Adrenal gland (tissue), 12 donors: ENCODE data around the gene RAPGEF4. TPM values are rescaled to one million over a fixed set of nuclear protein-coding genes. Genes with fewer than 3 reads are reported as not detected.

ENCODE experiments used
- DNase-seq, 7 donors: peaks; one replicate each; pipeline ENCODE4 v3.0.0-alpha.2; 2019 to 2020
- H3K27ac ChIP-seq, 5 donors: fragments of 200-600 bp; sonication (generic) in 4 of 5; 1 replicate in 3 of 5; 2 replicates in 2 of 5; pipeline versions ENCODE4 v1.5.1 to v1.8.0; 2016 to 2020; ENCODE audit warnings: mild to moderate bottlenecking in 1 of 5
- H3K27me3 ChIP-seq: fragments of 200-600 bp; 2 replicates; pipeline ENCODE4 v1.8.0; 2021
- H3K36me3 ChIP-seq, 2 donors: fragments of 200-600 bp; replicated peaks in 1 of 2; 1 replicate in 1 of 2; 2 replicates in 1 of 2; pipeline versions ENCODE4 v1.5.1 to v1.8.0; 2018 to 2022
- H3K4me1 ChIP-seq, 2 donors: fragments of 200-600 bp; replicated peaks in 1 of 2; 1 replicate in 1 of 2; 2 replicates in 1 of 2; pipeline versions ENCODE4 v1.5.1 to v1.8.0; 2018 to 2021
- H3K4me3 ChIP-seq, 4 donors: fragments of 200-600 bp; sonication (generic) in 3 of 4; one replicate each; pipeline ENCODE4 v1.5.1; 2016 to 2018
- H3K9me3 ChIP-seq, 3 donors: fragments of 200-600 bp; sonication (generic) in 1 of 3; replicated peaks in 1 of 3; 1 replicate in 2 of 3; 2 replicates in 1 of 3; pipeline versions ENCODE4 v1.5.1 to v1.8.0; 2016 to 2021
- POLR2A ChIP-seq, 2 donors: fragments of 450-650 bp; IDR thresholded peaks; one replicate each; pipeline ENCODE4 v1.6.1; 2017; ENCODE audit warnings: antibody characterized with exemption in 2 of 2, mild to moderate bottlenecking in 2 of 2, moderate library complexity in 1 of 2
- WGBS, 4 donors: extraction: QIAGEN DNeasy Blood & Tissue Kit in 2 of 4; methylation state at CpG; one replicate each; pipeline versions ENCODE4 v1.1.5 to v1.1.7; 2013 to 2017; 5-methylcytosine and 5-hydroxymethylcytosine counted together
- intact Hi-C, 2 donors: fragments of 100-400 bp; cut with DNase I; formaldehyde crosslinking; loops; one replicate each; pipeline versions ENCODE4 v1.14.1 to v1.15.0; 2022 to 2023
- polyA plus RNA-seq, 3 donors: library from polyadenylated mRNA; stranded (reverse); fragments of 200-250 nt in 2 of 3; fragments of 350-450 nt in 1 of 3; fragmentation: Illumina TruSeq in 1 of 3; extraction: RNeasy Lipid Tissue Mini Kit (QIAGEN cat#74804) in 1 of 3; gene quantifications; one replicate each; pipeline ENCODE4 v1.2.3, GENCODE V29; 2013 to 2014
- total RNA-seq, 9 donors: library from RNA; depleted of rRNA in 4 of 9; stranded (reverse); fragments of >200 nt in 4 of 9; fragments of 120-200 nt in 1 of 9; fragmentation: NEBNext Ultra II Directional in 1 of 9; extraction: Animal tissue kit (Norgen Biotek cat#: 25700) in 1 of 9; gene quantifications; one replicate each; pipeline versions ENCODE4 v1.1.0 to v1.2.4, GENCODE V29; 2013 to 2023
- TF ChIP-seq, protein P1 (sequence below), 6 experiments: fragments of 450-650 bp in 4 of 6; fragments of 200-600 bp in 2 of 6; sonication (generic) in 1 of 6; IDR thresholded peaks; 1 replicate in 5 of 6; 2 replicates in 1 of 6; pipeline versions ENCODE4 v1.5.1 to v1.8.0; 2016 to 2021; ENCODE audit warnings: antibody characterized with exemption in 6 of 6, mild to moderate bottlenecking in 2 of 6, moderate library complexity in 1 of 6
- donor health status: healthy with polysubstance abuse.
- donor health status: Bipolar disorder and iron deficiency.
- donor health status: DM: yes; HTN: yes; CAD: no.
- donor health status: DM: no; HTN: no; CAD: no.
- donor health status: DM: no; HTN: no; CAD: no.
- donor health status: DM: yes; HTN: yes; CAD: no.

Gene RAPGEF4
- total and polyA plus RNA-seq, 12 donors: 24.8 to 288 (median 101) TPM

GRCh38 chr2:173051463-173052215 lies 316.0 kb downstream of the RAPGEF4 start:
- DNase-seq: no peak
- TF ChIP-seq POLR2A (IDR thresholded peaks at IDR 0.05): no peak
- TF ChIP-seq, protein P1, sequence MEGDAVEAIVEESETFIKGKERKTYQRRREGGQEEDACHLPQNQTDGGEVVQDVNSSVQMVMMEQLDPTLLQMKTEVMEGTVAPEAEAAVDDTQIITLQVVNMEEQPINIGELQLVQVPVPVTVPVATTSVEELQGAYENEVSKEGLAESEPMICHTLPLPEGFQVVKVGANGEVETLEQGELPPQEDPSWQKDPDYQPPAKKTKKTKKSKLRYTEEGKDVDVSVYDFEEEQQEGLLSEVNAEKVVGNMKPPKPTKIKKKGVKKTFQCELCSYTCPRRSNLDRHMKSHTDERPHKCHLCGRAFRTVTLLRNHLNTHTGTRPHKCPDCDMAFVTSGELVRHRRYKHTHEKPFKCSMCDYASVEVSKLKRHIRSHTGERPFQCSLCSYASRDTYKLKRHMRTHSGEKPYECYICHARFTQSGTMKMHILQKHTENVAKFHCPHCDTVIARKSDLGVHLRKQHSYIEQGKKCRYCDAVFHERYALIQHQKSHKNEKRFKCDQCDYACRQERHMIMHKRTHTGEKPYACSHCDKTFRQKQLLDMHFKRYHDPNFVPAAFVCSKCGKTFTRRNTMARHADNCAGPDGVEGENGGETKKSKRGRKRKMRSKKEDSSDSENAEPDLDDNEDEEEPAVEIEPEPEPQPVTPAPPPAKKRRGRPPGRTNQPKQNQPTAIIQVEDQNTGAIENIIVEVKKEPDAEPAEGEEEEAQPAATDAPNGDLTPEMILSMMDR (IDR thresholded peaks at IDR 0.05): no peak
- Histone ChIP-seq H3K9me3 (no peaks in the 10 kb centered on the region), H3K36me3 (peaks cover 0 to 5% of the 10 kb centered on the region in 2 donors), H3K27ac (no peak overlapping the region), H3K4me1 (peaks cover 10 to 16% of the 10 kb centered on the region in 2 donors), H3K4me3 (no peak overlapping the region), H3K27me3 (no peaks in the 10 kb centered on the region)
- WGBS, 4 donors: 76 to 83% (median 80%) methylated on average over 7 of the region's 7 CpGs
- intact Hi-C loops: no loop called here

DNA sequence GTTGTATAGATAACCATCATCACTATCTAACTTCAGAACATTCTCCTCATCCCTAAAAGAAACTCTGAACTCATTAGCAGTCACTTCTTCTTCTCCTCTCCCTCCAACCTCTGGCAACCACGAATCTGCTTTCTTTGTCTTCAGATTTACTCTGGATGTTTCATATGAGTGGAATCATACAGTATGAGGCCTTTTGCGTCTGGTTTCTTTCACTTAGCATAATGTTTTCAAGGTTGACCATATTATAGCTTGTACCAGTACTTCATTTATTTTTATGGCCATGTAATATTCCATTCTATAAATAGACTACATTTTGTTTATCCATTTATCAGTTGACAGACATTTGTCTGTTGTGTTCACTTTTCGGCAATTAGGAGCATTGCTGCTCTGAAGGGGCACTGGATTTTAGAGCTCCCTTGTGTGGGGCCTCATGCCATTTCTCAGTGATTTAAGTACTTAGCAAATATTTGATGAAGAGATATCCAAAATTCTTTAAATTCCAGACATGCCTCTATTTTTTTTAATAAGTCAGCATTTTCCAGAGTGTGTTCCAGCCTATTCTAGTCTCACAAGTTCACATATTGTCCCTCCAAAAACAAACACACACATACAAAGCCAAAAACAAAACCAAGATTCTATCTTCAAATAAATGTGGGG lies 317.5 kb downstream of the RAPGEF4 start:
- no peak for DNase-seq
- H3K4me3 ChIP-seq: no peak overlapping the region
- H3K4me1 ChIP-seq: peaks cover 10 to 16% of the 10 kb centered on the region in 2 donors
- no peak overlapping the region for H3K27ac ChIP-seq
- intact Hi-C loops: no loop called here
- H3K9me3 ChIP-seq: no peaks in the 10 kb centered on the region
- 80 to 89% (median 87%) methylated on average over 3 of the region's 3 CpGs for WGBS, 4 donors
- TF ChIP-seq, protein P1 (IDR thresholded peaks at IDR 0.05): no peak
- TF ChIP-seq POLR2A (IDR thresholded peaks at IDR 0.05): no peak
- no peaks in the 10 kb centered on the region for H3K27me3 ChIP-seq
- H3K36me3 ChIP-seq: peaks cover 0 to 5% of the 10 kb centered on the region in 2 donors

GRCh38 chr2:173054466-173054865 lies 318.8 kb downstream of the RAPGEF4 start:
- H3K4me3 ChIP-seq: no peak overlapping the region
- no peaks in the 10 kb centered on the region for H3K9me3 ChIP-seq
- H3K4me1 ChIP-seq: peaks cover 5% of the 10 kb centered on the region in 2 donors
- TF ChIP-seq, protein P1 (IDR thresholded peaks at IDR 0.05): no peak
- no peak for TF ChIP-seq POLR2A (IDR thresholded peaks at IDR 0.05)
- DNase-seq: no peak
- no peak overlapping the region for H3K27ac ChIP-seq
- intact Hi-C loops: no loop called here
- WGBS, 4 donors: 91 to 95% (median 95%) methylated on average over 3 of the region's 3 CpGs
- H3K27me3 ChIP-seq: no peaks in the 10 kb centered on the region
- H3K36me3 ChIP-seq: peaks cover 0 to 5% of the 10 kb centered on the region in 2 donors

- Histone ChIP-seq H3K4me3 (no peak overlapping the region), H3K4me1 (peaks cover 9 to 12% of the 10 kb centered on the region in 2 donors), H3K9me3 (no peaks in the 10 kb centered on the region), H3K36me3 (no peaks in the 10 kb centered on the region), H3K27me3 (no peaks in the 10 kb centered on the region), H3K27ac (no peak overlapping the region)
- 49 to 58% (median 54%) methylated on average over 4 of the region's 4 CpGs for WGBS, 4 donors
- TF ChIP-seq, protein P1 (IDR thresholded peaks at IDR 0.05): no peak
- no peak for TF ChIP-seq POLR2A (IDR thresholded peaks at IDR 0.05)
- intact Hi-C loops: no loop called here
- no peak for DNase-seq
These were observed 321.2 kb downstream of the RAPGEF4 start for GRCh38 chr2:173056705-173057364.
